ENCODE measurements around the gene DUS1L.

- TF ChIP-seq CTCF (optimal IDR thresholded peaks at IDR 0.05 in 1 of 3, IDR thresholded peaks at IDR 0.05 in 1 of 3, conservative IDR thresholded peaks at IDR 0.05 in 1 of 3; ENCODE audit: extremely low read depth in 1 of 3, insufficient read depth in 2 of 3, low read length in 3 of 3): no peak
- TF ChIP-seq EZH2 (IDR thresholded peaks at IDR 0.05; ENCODE audit: low read length): no peak
Measured at GRCh38 chr17:82059272-82060000, 6.2 kb downstream of the DUS1L start.

All from keratinocyte (primary cell).